IMR-90 (cell line): ENCODE results near the gene NCR2. TPM values are rescaled to one million over a fixed set of nuclear protein-coding genes. Genes with fewer than 3 reads are reported as not detected.

Source experiments
- ATAC-seq: fragments of 200-7000 bp; cut with Tn5 transposase; 2 replicates; pipeline ENCODE4 v1.9.1; 2020; ENCODE audit warnings: low read depth, mild to moderate bottlenecking, moderate library complexity
- BruUV-seq: library from RNA; stranded (reverse); fragments of 400-500 nt; replicated peaks from 2 replicates; lab custom pipeline; 2021; lab: Mats Ljungman, UMichigan
- CTCF ChIA-PET: fragments of 300-600 bp; formaldehyde crosslinking; extraction: SDS; loops from one replicate; lab custom pipeline; 2021; ENCODE audit warnings: antibody characterized with exemption; lab: Yijun Ruan, JAX
- POLR2A ChIA-PET: fragments of 300-600 bp; sonication (Branson Sonifier 250); formaldehyde crosslinking; loops from one replicate; lab custom pipeline; 2022; ENCODE audit warnings: antibody characterized with exemption; ENCODE audit not compliant: unreplicated experiment; lab: Charles Lee
- DNase-seq: peaks from one replicate; pipeline ENCODE4 v3.0.0; 2013
- H2AFZ ChIP-seq: replicated peaks from 2 replicates; pipeline ENCODE3; 2013; ENCODE audit warnings: low read length, mild to moderate bottlenecking; ENCODE audit not compliant: poor library complexity
- H2AK5ac ChIP-seq: 2 replicates; pipeline ENCODE4 v1.6.1; 2013; ENCODE audit warnings: low read depth, low read length, inconsistent platforms
- H2AK9ac ChIP-seq: replicated peaks from 2 replicates; pipeline ENCODE3; 2013; ENCODE audit warnings: mild to moderate bottlenecking, low read depth, low read length, moderate library complexity; ENCODE audit not compliant: poor library complexity
- H2BK120ac ChIP-seq: 2 replicates; pipeline ENCODE4 v1.6.1; 2013; ENCODE audit warnings: low read depth, low read length, inconsistent platforms
- H2BK15ac ChIP-seq: 3 replicates; pipeline ENCODE4 v1.6.1; 2013; ENCODE audit warnings: low read depth, low read length, inconsistent platforms
- H2BK20ac ChIP-seq: 2 replicates; pipeline ENCODE4 v1.6.1; 2013; ENCODE audit warnings: low read depth, mild to moderate bottlenecking, inconsistent platforms, low read length, moderate library complexity
- H2BK5ac ChIP-seq: 2 replicates; pipeline ENCODE4 v1.6.1; 2013; ENCODE audit warnings: mild to moderate bottlenecking, low read depth, low read length, inconsistent platforms; ENCODE audit not compliant: poor library complexity, severe bottlenecking
- H3K14ac ChIP-seq: replicated peaks from 2 replicates; pipeline ENCODE4 v1.6.1; 2013; ENCODE audit warnings: low read depth, low read length, inconsistent platforms
- H3K18ac ChIP-seq: 2 replicates; pipeline ENCODE4 v1.6.1; 2013; ENCODE audit warnings: low read depth, low read length, control low read depth
- H3K23ac ChIP-seq: 2 replicates; pipeline ENCODE4 v1.6.1; 2013; ENCODE audit warnings: low read depth, low read length, inconsistent platforms
- H3K27ac ChIP-seq: 2 replicates; pipeline ENCODE4 v1.5.1; 2013; ENCODE audit warnings: mild to moderate bottlenecking, control low read depth, low read length; ENCODE audit not compliant: insufficient read depth
- H3K27me3 ChIP-seq: 2 replicates; pipeline ENCODE4 v1.6.1; 2013; ENCODE audit warnings: low read length; ENCODE audit not compliant: control insufficient read depth, insufficient read depth
- H3K36me3 ChIP-seq: 2 replicates; pipeline ENCODE4 v1.6.1; 2013; ENCODE audit warnings: low read length, mixed read lengths; ENCODE audit not compliant: control insufficient read depth, insufficient read depth
- H3K4ac ChIP-seq: 2 replicates; pipeline ENCODE4 v1.6.1; 2013; ENCODE audit warnings: low read depth, low read length, inconsistent platforms
- H3K4me1 ChIP-seq: 2 replicates; pipeline ENCODE4 v1.6.1; 2013; ENCODE audit warnings: low read length, mixed read lengths; ENCODE audit not compliant: control insufficient read depth, insufficient read depth
- H3K4me2 ChIP-seq: 2 replicates; pipeline ENCODE4 v1.6.1; 2013; ENCODE audit warnings: low read depth, mild to moderate bottlenecking, control low read depth, low read length, moderate library complexity
- H3K4me3 ChIP-seq: 2 replicates; pipeline ENCODE4 v1.5.1; 2013; ENCODE audit warnings: low read depth, mild to moderate bottlenecking, control low read depth, low read length, moderate library complexity; ENCODE audit not compliant: insufficient read depth
- H3K56ac ChIP-seq: 2 replicates; pipeline ENCODE4 v1.6.1; 2013; ENCODE audit warnings: low read length, inconsistent platforms; ENCODE audit not compliant: insufficient read depth; ENCODE audit errors: extremely low read depth
- H3K79me1 ChIP-seq, 2 experiments: 2 replicates each; pipeline ENCODE4 v1.6.1; 2013; ENCODE audit warnings: low read length in 2 of 2, inconsistent platforms in 1 of 2, low read depth in 1 of 2
- H3K9ac ChIP-seq: 2 replicates; pipeline ENCODE4 v1.6.1; 2013; ENCODE audit warnings: low read depth, low read length, control low read depth
- H3K9me1 ChIP-seq: 2 replicates; pipeline ENCODE4 v1.6.1; 2013; ENCODE audit warnings: low read length, inconsistent platforms; ENCODE audit not compliant: insufficient read depth
- H3K9me3 ChIP-seq: 2 replicates; pipeline ENCODE4 v1.6.1; 2013; ENCODE audit warnings: low read length; ENCODE audit not compliant: control insufficient read depth, insufficient read depth
- H4K20me1 ChIP-seq: 2 replicates; pipeline ENCODE4 v1.6.1; 2013; ENCODE audit warnings: low read length, inconsistent platforms; ENCODE audit not compliant: insufficient read depth
- H4K5ac ChIP-seq: 2 replicates; pipeline ENCODE4 v1.6.1; 2013; ENCODE audit warnings: mild to moderate bottlenecking, low read depth, low read length, control low read depth
- H4K8ac ChIP-seq, 2 experiments: 2 replicates each; pipeline ENCODE4 v1.6.1; 2013; ENCODE audit warnings: low read depth in 2 of 2, low read length in 2 of 2, control low read depth in 1 of 2, inconsistent platforms in 1 of 2
- H4K91ac ChIP-seq: 2 replicates; pipeline ENCODE4 v1.6.1; 2013; ENCODE audit warnings: low read depth, low read length, inconsistent platforms; ENCODE audit not compliant: insufficient read depth
- CEBPB ChIP-seq: IDR thresholded peaks from 2 replicates; pipeline ENCODE4 v1.6.1; 2012; ENCODE audit warnings: low read depth, low read length, improper control_type of control experiment
- CHD1 ChIP-seq: IDR thresholded peaks from 2 replicates; pipeline ENCODE4 v1.6.1; 2012; ENCODE audit warnings: low read depth, low read length, improper control_type of control experiment
- MXI1 ChIP-seq: IDR thresholded peaks from 2 replicates; pipeline ENCODE4 v1.6.1; 2012; ENCODE audit warnings: low read depth, mild to moderate bottlenecking, low read length, moderate library complexity, borderline replicate concordance
- NFE2L2 ChIP-seq: fragments of 150-350 bp; IDR thresholded peaks from 2 replicates; pipeline ENCODE4 v1.6.1; 2016; ENCODE audit warnings: low read depth, mild to moderate bottlenecking, low read length
- RAD21 ChIP-seq: IDR thresholded peaks from 2 replicates; pipeline ENCODE4 v1.6.1; 2012; ENCODE audit warnings: low read length, improper control_type of control experiment
- RFX5 ChIP-seq: IDR thresholded peaks from 2 replicates; pipeline ENCODE4 v1.8.0; 2012; ENCODE audit warnings: low read depth, mild to moderate bottlenecking, low read length, moderate library complexity
- SMC3 ChIP-seq: fragments of 150-350 bp; IDR thresholded peaks from 2 replicates; pipeline ENCODE4 v1.6.1; 2016; ENCODE audit warnings: low read depth, mild to moderate bottlenecking, antibody characterized with exemption, low read length, moderate library complexity
- WGBS, 2 experiments: methylation state at CpG; one replicate each; pipeline versions ENCODE4 v1.1.5 to v1.1.7; 2013; ENCODE audit warnings: missing lambda C conversion rate in 2 of 2; ENCODE audit not compliant: insufficient read length in 1 of 2; ENCODE audit errors: extremely low coverage in 2 of 2; 5-methylcytosine and 5-hydroxymethylcytosine counted together
- dilution Hi-C: fragments of 300-500 bp; cut with HindIII; formaldehyde crosslinking; loops from one replicate; pipeline ENCODE4 v1.14.3; 2018; ENCODE audit warnings: low sequenced_read_pairs; ENCODE audit not compliant: unreplicated experiment
- in situ Hi-C: fragments of 300-500 bp; cut with MboI; formaldehyde crosslinking; loops from 3 replicates; pipeline ENCODE4 v1.14.3; 2019; ENCODE audit warnings: low sequenced_read_pairs, inconsistent platforms, mixed read lengths
- intact Hi-C: fragments of 100-400 bp; cut with micrococcal nuclease; formaldehyde crosslinking; loops from 2 replicates; pipeline ENCODE4 v1.10.0; 2022
- polyA plus RNA-seq, 3 experiments: library from polyadenylated mRNA; depleted of rRNA; stranded (reverse); fragments of >200 nt; gene quantifications; 2 replicates each; pipeline ENCODE4 v1.2.3, GENCODE V29; 2012; ENCODE audit warnings: low replicate concordance in 1 of 3
- total RNA-seq: library from RNA; depleted of rRNA; stranded (reverse); fragments of >200 nt; gene quantifications from 2 replicates; pipeline ENCODE4 v1.2.3, GENCODE V29; 2012
- TF ChIP-seq, protein P1 (sequence below): conservative IDR thresholded peaks from 2 replicates; pipeline ENCODE4 v1.5.1; 2012; ENCODE audit warnings: mild to moderate bottlenecking, low read depth, low read length, improper control_type of control experiment

Gene NCR2
- total and polyA plus RNA-seq, 2 of the 4 experiments (the other 2 are of a cell fraction), result not detected

GRCh38 chr6:41315943-41316620 is 19.3 kb upstream of the NCR2 start:
- H3K27me3 ChIP-seq, result peaks cover 26% of the 10 kb centered on the region
- no CpG with 5 or more reads among the region's 1 CpG for WGBS, 2 experiments
- TF ChIP-seq CEBPB (no peak), MXI1 (no peak), RAD21 (no peak), RFX5 (no peak), NFE2L2 (no peak), SMC3 (no peak), CHD1 (no peak)
- TF ChIP-seq, protein P1, sequence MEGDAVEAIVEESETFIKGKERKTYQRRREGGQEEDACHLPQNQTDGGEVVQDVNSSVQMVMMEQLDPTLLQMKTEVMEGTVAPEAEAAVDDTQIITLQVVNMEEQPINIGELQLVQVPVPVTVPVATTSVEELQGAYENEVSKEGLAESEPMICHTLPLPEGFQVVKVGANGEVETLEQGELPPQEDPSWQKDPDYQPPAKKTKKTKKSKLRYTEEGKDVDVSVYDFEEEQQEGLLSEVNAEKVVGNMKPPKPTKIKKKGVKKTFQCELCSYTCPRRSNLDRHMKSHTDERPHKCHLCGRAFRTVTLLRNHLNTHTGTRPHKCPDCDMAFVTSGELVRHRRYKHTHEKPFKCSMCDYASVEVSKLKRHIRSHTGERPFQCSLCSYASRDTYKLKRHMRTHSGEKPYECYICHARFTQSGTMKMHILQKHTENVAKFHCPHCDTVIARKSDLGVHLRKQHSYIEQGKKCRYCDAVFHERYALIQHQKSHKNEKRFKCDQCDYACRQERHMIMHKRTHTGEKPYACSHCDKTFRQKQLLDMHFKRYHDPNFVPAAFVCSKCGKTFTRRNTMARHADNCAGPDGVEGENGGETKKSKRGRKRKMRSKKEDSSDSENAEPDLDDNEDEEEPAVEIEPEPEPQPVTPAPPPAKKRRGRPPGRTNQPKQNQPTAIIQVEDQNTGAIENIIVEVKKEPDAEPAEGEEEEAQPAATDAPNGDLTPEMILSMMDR, result no peak

More at GRCh38 chr6:41315943-41316620, 19.3 kb upstream of the NCR2 start:
- Histone ChIP-seq H4K8ac (no peak overlapping the region), H2AK5ac (no peak overlapping the region), H4K5ac (no peak overlapping the region), H3K23ac (no peak overlapping the region), H2AFZ (no peak overlapping the region), H2BK120ac (no peak overlapping the region), H3K4me1 (no peaks in the 10 kb centered on the region), H4K20me1 (no peaks in the 10 kb centered on the region), H3K36me3 (no peaks in the 10 kb centered on the region), H4K91ac (no peak overlapping the region), H3K4ac (no peak overlapping the region), H3K9me1 (no peaks in the 10 kb centered on the region), H3K79me1 (no peaks in the 10 kb centered on the region), H2AK9ac (no peak overlapping the region), H3K27ac (no peak overlapping the region), H3K9me3 (no peaks in the 10 kb centered on the region), H2BK20ac (no peak overlapping the region), H3K9ac (no peak overlapping the region), H3K18ac (no peak overlapping the region), H3K56ac (no peak overlapping the region), H3K14ac (no peak overlapping the region), H3K4me2 (no peak overlapping the region), H3K4me3 (no peak overlapping the region), H2BK15ac (no peak overlapping the region), H2BK5ac (no peak overlapping the region)
- BruUV-seq, result no TSS peak
- ATAC-seq (no peak), DNase-seq (no peak)
- dilution Hi-C loops, result no loop called here
- POLR2A ChIA-PET, result no interaction called here
- intact Hi-C loops, result loop anchor here (5.0 kb wide), 1 partner anchor 244 kb away; the partner anchor contains the start of genes NFYA and OARD1
- CTCF ChIA-PET, result no interaction called here
- in situ Hi-C loops, result no loop called here
